Esophagus squamous epithelium (tissue), 4 donors: ENCODE results near the gene PITPNM3.

ENCODE experiments used
- CTCF ChIP-seq, 6 experiments: fragments of 450-650 bp in 4 of 6; fragments of 200-600 bp in 2 of 6; sonication (generic) in 2 of 6; IDR thresholded peaks; one replicate each; pipeline ENCODE4 v1.5.1; 2016 to 2019; ENCODE audit warnings: antibody characterized with exemption in 6 of 6, mild to moderate bottlenecking in 4 of 6, moderate library complexity in 4 of 6
- POLR2A ChIP-seq, 4 donors: fragments of 450-650 bp; IDR thresholded peaks; one replicate each; pipeline ENCODE4 v1.6.1; 2017; ENCODE audit warnings: antibody characterized with exemption in 4 of 4, mild to moderate bottlenecking in 4 of 4, moderate library complexity in 3 of 4

GRCh38 chr17:6505425-6506142 is 50.8 kb downstream of the PITPNM3 start:
- no peak for TF ChIP-seq CTCF (IDR thresholded peaks at IDR 0.05)
- no peak for TF ChIP-seq POLR2A (IDR thresholded peaks at IDR 0.05)
